K562 (cell line): ENCODE data around the gene MFNG. TPM values are rescaled to one million over a fixed set of nuclear protein-coding genes. Genes with fewer than 3 reads are reported as not detected.

ENCODE experiments used
- ATAC-seq: fragments of 200-7000 bp; cut with Tn5 transposase; 3 replicates; pipeline ENCODE4 v1.9.1; 2020; ENCODE audit warnings: moderate library complexity
- BruUV-seq: library from RNA; stranded (reverse); fragments of 400-500 nt; replicated peaks from 2 replicates; lab custom pipeline; 2021; lab: Mats Ljungman, UMichigan
- CTCF ChIA-PET: fragments of 300-600 bp; formaldehyde crosslinking; extraction: SDS; loops from one replicate; lab custom pipeline; 2021; ENCODE audit warnings: low intra/inter-chr PET ratio; lab: Yijun Ruan, JAX
- POLR2A ChIA-PET: fragments of 300-600, 350-650 bp; sonication (Branson Sonifier 250); formaldehyde crosslinking; extraction: SDS; loops from one replicate; lab custom pipeline; 2021; ENCODE audit warnings: antibody characterized with exemption, inconsistent platforms; lab: Yijun Ruan, JAX
- DNase-seq, 4 experiments: peaks; one replicate each; pipeline versions ENCODE4 v3.0.0 to v3.0.0-alpha.2; 2011 to 2018; ENCODE audit warnings: low spot score in 3 of 4, mixed read lengths in 3 of 4; ENCODE audit errors: extremely low read depth in 1 of 4
- FAIRE-seq: peaks from 2 replicates; lab custom pipeline; 2011; peaks lifted over from hg19 to GRCh38; lab: Jason Lieb, UNC
- H2AFZ ChIP-seq: 2 replicates; pipeline ENCODE4 v1.6.0; 2011; ENCODE audit warnings: low read depth, low read length, control low read depth, inconsistent platforms
- H3K27ac ChIP-seq: fragments of 200-600 bp; 3 replicates; pipeline ENCODE4 v1.8.0; 2011; ENCODE audit warnings: low read depth, mild to moderate bottlenecking, control low read depth, inconsistent platforms, low read length, moderate library complexity, mixed read lengths; ENCODE audit errors: extremely low read depth
- H3K27me3 ChIP-seq, 2 experiments: fragments of 300-600 bp in 1 of 2; 2 replicates in 1 of 2; 3 replicates in 1 of 2; pipeline versions ENCODE4 v1.6.0 to v1.8.0; 2011; ENCODE audit warnings: inconsistent platforms in 2 of 2, low read length in 2 of 2, mild to moderate bottlenecking in 1 of 2, mixed read lengths in 1 of 2, moderate library complexity in 1 of 2; ENCODE audit not compliant: control insufficient read depth in 2 of 2, insufficient read depth in 2 of 2
- H3K36me3 ChIP-seq: fragments of 300-600 bp; 3 replicates; pipeline ENCODE4 v1.8.0; 2011; ENCODE audit warnings: mild to moderate bottlenecking, low read length, inconsistent platforms; ENCODE audit not compliant: control insufficient read depth, insufficient read depth
- H3K4me1 ChIP-seq, 2 experiments: fragments of 200-600 bp in 1 of 2; replicated peaks in 1 of 2; 2 replicates in 1 of 2; 3 replicates in 1 of 2; pipeline versions ENCODE4 v1.5.1 to v1.8.0; 2011; ENCODE audit warnings: inconsistent platforms in 2 of 2, low read length in 2 of 2, mild to moderate bottlenecking in 1 of 2, mixed read lengths in 1 of 2, moderate library complexity in 1 of 2; ENCODE audit not compliant: control insufficient read depth in 2 of 2, insufficient read depth in 2 of 2
- H3K4me2 ChIP-seq: 2 replicates; pipeline ENCODE4 v1.6.1; 2011; ENCODE audit warnings: low read length, control low read depth, inconsistent platforms, mixed read lengths; ENCODE audit not compliant: insufficient read depth
- H3K4me3 ChIP-seq: fragments of 200-600 bp; sonication (generic), shearing (Covaris generic); 2 replicates; pipeline ENCODE4 v1.5.1; 2016; ENCODE audit warnings: control low read depth, inconsistent platforms
- H3K79me2 ChIP-seq: fragments of 200-600 bp; 3 replicates; pipeline ENCODE4 v1.8.0; 2011; ENCODE audit warnings: low read length, inconsistent platforms; ENCODE audit not compliant: control insufficient read depth, insufficient read depth
- H3K9ac ChIP-seq, 2 experiments: 2 replicates each; pipeline versions ENCODE4 v1.6.0 to v1.6.1; 2011; ENCODE audit warnings: low read depth in 2 of 2, low read length in 2 of 2, control low read depth in 1 of 2, inconsistent platforms in 1 of 2, mild to moderate bottlenecking in 1 of 2, mixed read lengths in 1 of 2; ENCODE audit not compliant: insufficient read depth in 1 of 2
- H3K9me1 ChIP-seq: one replicate; pipeline ENCODE4 v1.6.0; 2011; ENCODE audit warnings: inconsistent platforms, mild to moderate bottlenecking, low read length, moderate library complexity; ENCODE audit not compliant: control insufficient read depth, insufficient read depth
- H3K9me3 ChIP-seq: replicated peaks from 2 replicates; pipeline ENCODE4 v1.5.1; 2011; ENCODE audit warnings: low read depth, low read length, inconsistent platforms; ENCODE audit not compliant: control insufficient read depth, insufficient read depth
- H4K20me1 ChIP-seq: replicated peaks from 2 replicates; pipeline ENCODE4 v1.6.1; 2011; ENCODE audit warnings: low read length, inconsistent platforms, mixed read lengths; ENCODE audit not compliant: control insufficient read depth, insufficient read depth
- BRD9 ChIP-seq: fragments of 450-650 bp; IDR thresholded peaks from 2 replicates; pipeline ENCODE4 v1.6.1; 2018; ENCODE audit warnings: low read depth; ENCODE audit not compliant: partially characterized antibody
- KLF6 ChIP-seq: fragments of 250-450 bp; sonication (Bioruptor Pico); IDR thresholded peaks from 2 replicates; pipeline ENCODE4 v1.4.0; 2020; ENCODE audit warnings: mild to moderate bottlenecking, moderate library complexity, borderline replicate concordance
- MCM7 ChIP-seq, 2 experiments: fragments of 450-650 bp; IDR thresholded peaks; 2 replicates each; pipeline ENCODE4 v1.6.1; 2016 to 2018
- MTF1 ChIP-seq: fragments of 250-450 bp; sonication (Bioruptor Pico); IDR thresholded peaks from 2 replicates; pipeline ENCODE4 v1.9.0; 2021; ENCODE audit warnings: moderate library complexity, mild to moderate bottlenecking, inconsistent platforms, borderline replicate concordance
- MYBL2 ChIP-seq, 2 experiments: fragments of 450-650 bp in 1 of 2; sonication (generic) in 1 of 2; formaldehyde crosslinking in 1 of 2; IDR thresholded peaks; 2 replicates each; pipeline versions ENCODE4 v1.6.1 to v1.8.1; 2017 to 2022; ENCODE audit warnings: borderline replicate concordance in 1 of 2, inconsistent platforms in 1 of 2, low read depth in 1 of 2, mild to moderate bottlenecking in 1 of 2, missing genetic modification reagents in 1 of 2, moderate library complexity in 1 of 2
- RBM15 ChIP-seq: fragments of 200-400 bp; formaldehyde crosslinking; IDR thresholded peaks from 2 replicates; pipeline ENCODE4 v1.6.1; 2018; ENCODE audit warnings: mild to moderate bottlenecking, low read length, moderate library complexity; ENCODE audit not compliant: insufficient read depth
- TFAM ChIP-seq: fragments of 250-450 bp; sonication (Bioruptor Pico); conservative IDR thresholded peaks from 2 replicates; pipeline ENCODE4 v1.5.0; 2021; ENCODE audit warnings: mild to moderate bottlenecking, moderate library complexity
- ZEB2 ChIP-seq: fragments of 450-650 bp; IDR thresholded peaks from 2 replicates; pipeline ENCODE4 v1.6.1; 2016
- ZNF165 ChIP-seq: fragments of 250-450 bp; sonication (Bioruptor Pico); IDR thresholded peaks from 2 replicates; pipeline ENCODE4 v1.4.0; 2020; ENCODE audit warnings: borderline replicate concordance
- ZNF217 ChIP-seq: sonication (generic); formaldehyde crosslinking; IDR thresholded peaks from 2 replicates; pipeline ENCODE4 v1.8.0; 2022; ENCODE audit warnings: mild to moderate bottlenecking, missing genetic modification reagents
- WGBS: fragments of 100-300 bp; shearing (Covaris generic); methylation state at CpG from one replicate; pipeline ENCODE4 v1.1.6; 2016; ENCODE audit warnings: low coverage, mixed read lengths; ENCODE audit not compliant: insufficient coverage; ENCODE audit errors: missing lambda C conversion rate; 5-methylcytosine and 5-hydroxymethylcytosine counted together
- in situ Hi-C: fragments of 300-500 bp; cut with MboI; formaldehyde crosslinking; loops from 4 replicates; pipeline ENCODE4 v1.15.0; 2018; ENCODE audit warnings: inconsistent platforms, mixed read lengths
- intact Hi-C: fragments of 100-400 bp; cut with micrococcal nuclease; formaldehyde crosslinking; loops from 2 replicates; pipeline ENCODE4 v1.14.2; 2022
- polyA plus RNA-seq, 8 experiments: library from polyadenylated mRNA; depleted of rRNA in 4 of 8; stranded (reverse) in 5 of 8; unstranded in 3 of 8; fragments of >200 nt; fragmentation: Nextera tagmentation in 2 of 8; fragmentation: Illumina TruSeq in 1 of 8; extraction: Ambion mirVana in 2 of 8; extraction: Trizol in 1 of 8; gene quantifications; 2 replicates each; pipeline versions ENCODE4 v1.2.1 to v1.2.3, GENCODE V29; 2011 to 2014; ENCODE audit warnings: inconsistent platforms in 1 of 8, missing spikeins in 1 of 8
- total RNA-seq, 7 experiments: library from RNA; depleted of rRNA in 6 of 7; stranded (reverse); fragments of >200 nt in 6 of 7; fragmentation: Illumina TruSeq in 2 of 7; extraction: Trizol in 2 of 7; gene quantifications; 2 replicates each; pipeline versions ENCODE4 v1.2.1 to v1.2.3, GENCODE V29; 2011 to 2021; ENCODE audit warnings: low replicate concordance in 1 of 7
- TF ChIP-seq, protein P1 (sequence below): sonication (generic); formaldehyde crosslinking; IDR thresholded peaks from 2 replicates; pipeline ENCODE4 v1.5.0; 2020; ENCODE audit warnings: missing genetic modification reagents
- TF ChIP-seq, protein P2 (sequence below): fragments of 450-650 bp; IDR thresholded peaks from 2 replicates; pipeline ENCODE4 v1.6.1; 2016; ENCODE audit warnings: low read depth

MFNG gene
- total and polyA plus RNA-seq, 9 of the 15 experiments (the other 6 are each of a cell fraction or from before 2014, with no cell fraction given) = 0.13 to 0.73 (median 0.38) TPM; not detected in 4

DNA sequence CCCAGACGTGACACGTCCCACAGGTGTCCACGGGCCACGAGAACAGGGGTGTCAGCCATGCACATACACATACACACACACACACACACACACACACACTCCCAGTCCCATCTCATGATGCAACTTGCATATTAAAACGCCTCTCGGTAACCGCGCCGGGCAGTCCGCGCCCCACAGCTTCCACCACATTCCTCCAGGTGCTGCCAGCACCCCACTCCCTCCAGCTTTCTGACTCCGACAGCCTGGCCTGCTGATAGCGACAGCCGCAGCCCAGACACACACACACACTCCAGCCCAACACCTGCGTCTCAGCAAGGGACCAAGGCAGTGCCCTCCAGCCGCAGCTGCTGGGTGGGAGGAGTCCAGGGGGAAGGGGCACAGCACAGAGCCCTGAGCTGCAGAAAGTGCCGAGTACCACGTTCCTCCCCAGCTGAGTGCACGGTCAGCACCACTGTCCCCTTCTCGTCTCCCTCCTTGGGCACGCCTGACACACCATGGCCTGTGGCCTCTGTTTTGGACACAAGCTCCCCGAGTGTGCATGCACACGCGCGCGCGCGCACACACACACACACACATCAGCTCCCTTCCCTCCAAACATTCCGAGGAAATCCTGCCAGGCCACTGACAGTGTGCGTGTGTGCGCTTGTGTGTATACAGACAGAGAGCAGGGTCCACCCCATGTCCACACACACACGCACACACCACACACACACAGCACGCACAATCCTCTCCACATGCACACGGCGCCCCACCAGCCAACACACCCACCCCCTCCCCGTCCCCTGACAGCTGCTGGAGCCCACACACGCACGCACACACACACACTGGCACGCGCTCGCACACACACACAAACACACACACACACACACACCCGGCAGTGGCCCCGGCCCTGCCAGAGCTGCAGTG, 60.1 kb downstream of the MFNG start:
- BruUV-seq = no TSS peak
- no peak for DNase-seq
- Histone ChIP-seq H3K9me1 (no peaks in the 10 kb centered on the region), H3K4me3 (no peak overlapping the region), H3K27me3 (peaks cover 0 to 42% of the 10 kb centered on the region in 2 experiments; a peak in 4 of 5 replicates), H3K4me2 (no peak overlapping the region), H3K9ac (no peak overlapping the region), H2AFZ (no peak overlapping the region), H3K36me3 (no peaks in the 10 kb centered on the region), H3K27ac (no peak overlapping the region), H4K20me1 (peaks cover 6% of the 10 kb centered on the region), H3K79me2 (no peaks in the 10 kb centered on the region), H3K4me1 (peaks cover 0 to 15% of the 10 kb centered on the region in 2 experiments; a peak in 2 of 5 replicates), H3K9me3 (no peaks in the 10 kb centered on the region)
- 7% methylated on average over 18 of the region's 43 CpGs for WGBS
- in situ Hi-C loops = no loop called here
- CTCF ChIA-PET = no interaction called here
- intact Hi-C loops = no loop called here
- no peak for FAIRE-seq
- ATAC-seq = no peak
- POLR2A ChIA-PET = no interaction called here
- TF ChIP-seq ZNF165 (CRISPR knock-in tag) (no peak), TFAM (no peak), ZEB2 (no peak), MYBL2 (IDR thresholded peaks at IDR 0.05; ENCODE audit: low read depth) (no peak), MYBL2 (CRISPR knock-in tag; IDR thresholded peaks at IDR 0.05; ENCODE audit: borderline replicate concordance) (no peak), MTF1 (no peak), ZNF217 (CRISPR knock-in tag) (no peak), KLF6 (no peak), RBM15 (no peak), MCM7 (IDR thresholded peaks at IDR 0.05) (no peak), BRD9 (no peak)
- TF ChIP-seq, protein P1, sequence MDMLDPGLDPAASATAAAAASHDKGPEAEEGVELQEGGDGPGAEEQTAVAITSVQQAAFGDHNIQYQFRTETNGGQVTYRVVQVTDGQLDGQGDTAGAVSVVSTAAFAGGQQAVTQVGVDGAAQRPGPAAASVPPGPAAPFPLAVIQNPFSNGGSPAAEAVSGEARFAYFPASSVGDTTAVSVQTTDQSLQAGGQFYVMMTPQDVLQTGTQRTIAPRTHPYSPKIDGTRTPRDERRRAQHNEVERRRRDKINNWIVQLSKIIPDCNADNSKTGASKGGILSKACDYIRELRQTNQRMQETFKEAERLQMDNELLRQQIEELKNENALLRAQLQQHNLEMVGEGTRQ (CRISPR knock-in tag) = no peak
- TF ChIP-seq, protein P2, sequence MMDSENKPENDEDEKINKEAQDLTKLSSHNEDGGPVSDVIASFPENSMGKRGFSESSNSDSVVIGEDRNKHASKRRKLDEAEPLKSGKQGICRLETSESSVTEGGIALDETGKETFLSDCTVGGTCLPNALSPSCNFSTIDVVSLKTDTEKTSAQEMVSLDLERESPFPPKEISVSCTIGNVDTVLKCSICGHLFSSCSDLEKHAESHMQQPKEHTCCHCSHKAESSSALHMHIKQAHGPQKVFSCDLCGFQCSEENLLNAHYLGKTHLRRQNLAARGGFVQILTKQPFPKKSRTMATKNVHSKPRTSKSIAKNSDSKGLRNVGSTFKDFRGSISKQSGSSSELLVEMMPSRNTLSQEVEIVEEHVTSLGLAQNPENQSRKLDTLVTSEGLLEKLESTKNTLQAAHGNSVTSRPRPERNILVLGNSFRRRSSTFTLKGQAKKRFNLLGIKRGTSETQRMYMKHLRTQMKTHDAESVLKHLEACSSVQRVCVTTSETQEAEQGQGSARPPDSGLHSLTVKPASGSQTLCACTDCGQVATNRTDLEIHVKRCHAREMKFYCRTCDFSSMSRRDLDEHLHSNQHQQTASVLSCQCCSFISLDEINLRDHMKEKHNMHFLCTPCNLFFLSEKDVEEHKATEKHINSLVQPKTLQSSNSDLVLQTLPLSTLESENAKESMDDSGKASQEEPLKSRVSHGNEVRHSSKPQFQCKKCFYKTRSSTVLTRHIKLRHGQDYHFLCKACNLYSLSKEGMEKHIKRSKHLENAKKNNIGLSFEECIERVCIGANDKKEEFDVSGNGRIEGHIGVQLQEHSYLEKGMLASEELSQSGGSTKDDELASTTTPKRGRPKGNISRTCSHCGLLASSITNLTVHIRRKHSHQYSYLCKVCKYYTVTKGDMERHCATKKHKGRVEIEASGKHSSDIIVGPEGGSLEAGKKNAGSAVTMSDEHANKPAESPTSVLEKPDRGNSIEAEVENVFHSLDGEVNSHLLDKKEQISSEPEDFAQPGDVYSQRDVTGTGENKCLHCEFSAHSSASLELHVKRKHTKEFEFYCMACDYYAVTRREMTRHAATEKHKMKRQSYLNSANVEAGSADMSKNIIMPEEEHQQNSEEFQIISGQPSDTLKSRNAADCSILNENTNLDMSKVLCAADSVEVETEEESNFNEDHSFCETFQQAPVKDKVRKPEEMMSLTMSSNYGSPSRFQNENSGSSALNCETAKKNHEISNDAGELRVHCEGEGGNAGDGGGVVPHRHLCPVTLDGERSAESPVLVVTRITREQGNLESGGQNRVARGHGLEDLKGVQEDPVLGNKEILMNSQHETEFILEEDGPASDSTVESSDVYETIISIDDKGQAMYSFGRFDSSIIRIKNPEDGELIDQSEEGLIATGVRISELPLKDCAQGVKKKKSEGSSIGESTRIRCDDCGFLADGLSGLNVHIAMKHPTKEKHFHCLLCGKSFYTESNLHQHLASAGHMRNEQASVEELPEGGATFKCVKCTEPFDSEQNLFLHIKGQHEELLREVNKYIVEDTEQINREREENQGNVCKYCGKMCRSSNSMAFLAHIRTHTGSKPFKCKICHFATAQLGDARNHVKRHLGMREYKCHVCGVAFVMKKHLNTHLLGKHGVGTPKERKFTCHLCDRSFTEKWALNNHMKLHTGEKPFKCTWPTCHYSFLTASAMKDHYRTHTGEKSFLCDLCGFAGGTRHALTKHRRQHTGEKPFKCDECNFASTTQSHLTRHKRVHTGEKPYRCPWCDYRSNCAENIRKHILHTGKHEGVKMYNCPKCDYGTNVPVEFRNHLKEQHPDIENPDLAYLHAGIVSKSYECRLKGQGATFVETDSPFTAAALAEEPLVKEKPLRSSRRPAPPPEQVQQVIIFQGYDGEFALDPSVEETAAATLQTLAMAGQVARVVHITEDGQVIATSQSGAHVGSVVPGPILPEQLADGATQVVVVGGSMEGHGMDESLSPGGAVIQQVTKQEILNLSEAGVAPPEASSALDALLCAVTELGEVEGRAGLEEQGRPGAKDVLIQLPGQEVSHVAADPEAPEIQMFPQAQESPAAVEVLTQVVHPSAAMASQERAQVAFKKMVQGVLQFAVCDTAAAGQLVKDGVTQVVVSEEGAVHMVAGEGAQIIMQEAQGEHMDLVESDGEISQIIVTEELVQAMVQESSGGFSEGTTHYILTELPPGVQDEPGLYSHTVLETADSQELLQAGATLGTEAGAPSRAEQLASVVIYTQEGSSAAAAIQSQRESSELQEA = no peak
